GM19023 (cell line): Measurements from ENCODE around the gene INPP4A.

Experiments
- ATAC-seq: cut with Tn5 transposase; IDR thresholded peaks from one replicate; pipeline ENCODE4 v1.9.1; 2021; ENCODE audit warnings: mild to moderate bottlenecking, moderate library complexity; ENCODE audit not compliant: unreplicated experiment

INPP4A gene

DNA sequence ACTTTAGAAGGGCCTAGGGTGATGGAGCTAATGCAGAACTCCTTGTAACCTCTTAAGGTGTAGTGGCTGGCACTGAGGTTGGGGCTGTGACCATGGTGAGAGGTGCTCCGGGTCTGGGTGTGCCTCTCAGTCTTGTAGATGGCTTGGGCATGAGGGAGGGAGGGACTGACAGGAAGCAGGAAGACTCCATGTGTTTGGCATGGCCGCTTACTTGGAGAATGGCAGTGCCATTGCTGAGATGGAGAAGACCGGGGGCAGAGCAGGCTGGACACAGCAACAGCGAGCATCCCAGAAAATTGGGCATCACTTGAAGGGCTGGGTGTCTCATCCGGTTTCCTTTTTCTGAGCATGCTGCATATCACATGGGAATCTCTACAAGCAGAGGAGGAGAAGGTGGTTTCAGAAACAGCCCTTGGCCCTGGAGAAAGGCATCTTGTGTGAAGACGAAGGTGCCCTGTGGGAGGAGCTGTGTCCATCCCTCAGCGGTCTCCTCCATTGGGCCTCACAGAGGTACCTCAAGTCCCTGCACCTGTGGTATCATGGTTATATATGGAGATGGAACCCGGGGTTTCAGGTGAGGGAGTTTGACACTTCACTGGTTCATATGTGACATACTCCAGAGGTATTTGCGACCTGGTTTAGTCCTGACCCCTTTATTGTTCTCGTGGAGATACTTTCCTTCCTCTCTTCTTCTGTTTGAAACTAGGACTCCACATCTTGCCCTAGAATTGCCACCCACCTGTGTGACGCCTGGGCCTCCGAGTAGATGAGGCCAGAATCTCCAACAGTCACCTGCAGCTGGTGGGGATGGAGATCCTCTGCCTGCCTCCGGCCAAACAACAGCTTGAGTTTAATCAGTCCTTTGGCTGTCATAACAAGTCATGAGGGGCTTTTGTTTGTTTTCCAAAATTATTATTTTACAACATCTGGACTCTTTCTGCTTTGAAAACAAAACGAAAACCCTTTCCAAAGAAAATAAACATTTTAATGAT, 45.6 kb downstream of the INPP4A start:
- no peak for ATAC-seq

DNA sequence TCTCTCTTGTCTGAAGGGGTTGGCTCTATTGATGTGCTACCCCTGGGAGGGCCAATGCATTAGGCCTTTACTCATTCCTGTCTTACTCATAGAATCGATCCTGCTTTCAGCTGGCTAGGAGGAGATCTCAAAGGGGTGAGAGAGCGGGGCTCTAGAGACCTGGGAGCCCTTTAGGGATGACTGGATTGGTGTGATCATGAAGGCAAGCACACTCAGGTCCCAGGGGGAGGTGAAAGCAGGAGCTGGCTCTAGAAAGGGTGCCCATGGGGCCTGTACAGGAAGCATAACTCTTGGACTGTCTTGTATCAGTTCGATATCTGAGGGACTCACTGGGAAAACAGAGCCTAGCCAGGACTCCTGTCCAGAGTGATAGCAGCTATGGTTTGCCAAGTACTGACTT, 47.8 kb downstream of the INPP4A start:
- ATAC-seq, result no peak

DNA sequence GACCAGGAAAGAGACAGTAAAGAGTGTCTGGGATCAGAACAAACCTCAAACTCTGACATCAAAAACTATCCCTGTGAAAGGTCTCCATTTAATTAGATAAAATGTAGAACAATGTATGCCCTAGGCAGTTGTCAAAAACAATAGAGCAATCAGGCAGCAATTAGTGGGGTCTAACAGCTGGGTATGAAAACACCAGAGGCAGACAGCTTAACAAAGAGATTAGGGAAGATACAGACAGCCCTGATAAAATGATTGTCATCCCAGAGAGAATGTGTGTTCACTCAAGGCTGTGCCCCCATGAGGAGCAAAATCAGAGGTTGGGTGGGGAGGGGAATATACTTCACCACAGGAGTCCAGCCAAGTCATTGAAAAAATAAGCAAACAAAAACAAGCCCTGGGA, 50.0 kb downstream of the INPP4A start:
- ATAC-seq, result no peak

DNA sequence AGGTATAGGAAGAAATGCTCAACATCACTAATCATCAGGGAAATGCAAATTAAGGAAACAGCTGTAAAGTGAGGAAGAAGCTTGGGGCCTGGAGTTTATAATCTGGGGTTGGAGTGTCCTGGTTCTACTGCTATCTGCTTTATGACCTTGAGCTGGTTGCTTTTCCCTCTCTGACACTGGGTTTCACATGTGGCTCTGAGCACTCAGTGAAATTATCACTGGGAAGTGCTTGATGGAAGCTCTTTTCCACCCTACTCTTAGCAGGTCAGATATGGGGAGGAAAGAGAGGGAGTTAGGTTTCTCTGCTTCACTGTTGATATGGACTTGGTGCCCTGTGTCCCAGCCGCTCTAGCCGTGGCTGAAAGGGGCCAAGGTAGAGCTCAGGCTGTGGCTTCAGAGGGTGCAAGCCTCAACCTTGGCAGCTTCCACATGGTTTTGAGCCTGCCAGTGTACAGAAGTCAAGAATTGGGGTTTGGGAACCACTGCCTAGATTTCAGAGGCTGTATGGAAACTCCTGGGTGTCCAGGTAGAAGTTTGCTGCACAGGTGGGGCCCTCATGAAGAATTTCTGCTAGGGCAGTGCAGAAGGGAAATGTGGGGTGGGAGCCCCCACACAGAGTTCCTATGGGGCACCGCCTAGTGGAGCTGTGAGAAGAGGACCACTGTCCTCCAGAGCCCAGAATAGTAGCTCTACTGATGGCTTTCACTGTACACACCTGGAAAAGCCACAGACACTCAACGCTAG, 52.3 kb downstream of the INPP4A start:
- no peak for ATAC-seq

DNA sequence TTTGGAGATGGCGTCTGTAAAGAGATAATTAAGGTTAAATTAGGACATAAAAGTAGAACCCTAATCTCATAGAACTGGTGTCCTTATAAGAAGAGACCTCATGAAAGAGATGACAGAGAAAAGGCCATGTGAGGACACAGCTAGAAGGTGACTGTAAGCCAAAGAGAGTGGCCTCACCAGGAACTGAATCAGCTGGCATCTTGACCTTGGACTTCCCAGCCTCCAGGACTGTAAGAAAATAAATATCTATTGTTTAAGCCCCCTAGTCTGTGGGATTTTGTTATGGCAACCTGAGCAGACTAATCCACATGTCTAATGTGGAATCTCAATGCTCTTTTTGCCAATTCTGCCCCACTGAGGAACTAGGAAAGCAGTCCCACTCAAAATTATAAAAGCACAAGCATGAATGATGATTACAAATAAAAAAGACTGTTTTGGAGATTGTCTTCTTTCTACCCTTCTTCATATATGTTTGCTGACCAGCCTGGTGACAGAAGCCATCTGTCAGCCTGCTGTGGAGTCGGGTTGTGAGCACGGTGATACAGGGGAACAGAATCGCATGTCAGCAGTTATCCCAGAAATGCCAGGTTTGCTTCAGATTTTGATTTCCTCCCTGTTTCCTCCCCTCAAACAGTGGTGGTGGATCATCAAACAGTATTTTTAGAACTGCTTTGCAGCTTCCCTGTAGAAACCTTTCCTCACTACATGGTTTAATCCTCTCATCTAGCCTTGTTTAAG, 54.2 kb downstream of the INPP4A start:
- no peak for ATAC-seq

DNA sequence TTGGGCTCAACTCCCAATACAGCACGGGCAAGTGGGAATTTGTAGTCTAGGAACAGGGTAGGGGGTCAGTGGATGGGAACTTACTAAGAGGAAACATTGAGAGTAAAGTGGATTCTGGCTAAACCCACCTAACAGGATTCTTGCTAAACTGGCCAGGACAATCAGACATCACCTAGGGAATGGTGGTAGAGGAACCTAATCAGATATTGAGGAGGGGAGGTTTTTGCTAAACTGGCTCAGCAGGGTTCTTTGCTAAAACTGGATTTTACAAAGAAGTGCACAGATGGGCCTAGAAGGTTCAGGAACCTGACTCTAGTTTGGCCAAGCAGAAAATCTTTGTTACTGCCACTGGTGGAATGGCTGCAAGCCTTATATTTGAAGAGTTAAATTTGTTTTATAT, 55.9 kb downstream of the INPP4A start:
- ATAC-seq, result no peak

DNA sequence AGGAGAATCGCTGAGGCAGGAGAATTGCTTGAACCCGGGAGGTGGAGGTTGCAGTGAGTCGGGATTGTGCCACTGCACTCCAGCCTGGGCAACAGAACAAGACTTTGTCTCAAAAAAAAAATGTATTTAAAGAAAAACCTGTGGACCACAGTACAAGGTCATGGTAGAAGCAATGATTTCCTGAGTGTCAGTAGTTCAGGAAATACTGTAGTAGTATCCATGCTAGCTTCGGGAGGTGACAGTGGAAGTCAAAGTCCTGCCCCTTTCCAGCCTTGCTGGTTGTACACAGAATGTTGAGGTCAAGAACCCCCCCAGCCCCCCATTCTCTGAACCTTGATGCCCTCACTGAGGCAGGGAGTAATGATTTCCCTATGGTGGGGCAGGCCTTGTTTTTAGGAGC, 56.6 kb downstream of the INPP4A start:
- no peak for ATAC-seq

DNA sequence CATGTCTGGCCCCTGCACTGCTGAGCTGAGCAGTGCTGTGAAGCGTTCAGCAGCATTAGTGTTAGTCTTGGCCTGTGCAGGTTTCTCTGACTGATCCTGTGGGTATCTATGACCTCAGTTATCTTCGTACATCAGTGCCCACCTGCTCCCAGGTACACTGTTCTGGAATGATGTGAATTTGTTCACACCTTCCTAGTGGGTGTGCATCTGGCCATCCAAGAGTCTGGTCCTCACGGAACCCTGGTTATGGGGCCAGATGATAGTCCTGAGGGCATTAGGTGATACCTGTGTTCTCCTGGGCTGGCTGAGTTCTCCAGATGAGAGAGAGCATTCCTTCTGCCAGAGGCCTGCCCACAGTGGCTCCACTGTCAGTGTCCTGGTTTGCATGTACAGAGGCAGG, 57.2 kb downstream of the INPP4A start:
- ATAC-seq, result no peak

DNA sequence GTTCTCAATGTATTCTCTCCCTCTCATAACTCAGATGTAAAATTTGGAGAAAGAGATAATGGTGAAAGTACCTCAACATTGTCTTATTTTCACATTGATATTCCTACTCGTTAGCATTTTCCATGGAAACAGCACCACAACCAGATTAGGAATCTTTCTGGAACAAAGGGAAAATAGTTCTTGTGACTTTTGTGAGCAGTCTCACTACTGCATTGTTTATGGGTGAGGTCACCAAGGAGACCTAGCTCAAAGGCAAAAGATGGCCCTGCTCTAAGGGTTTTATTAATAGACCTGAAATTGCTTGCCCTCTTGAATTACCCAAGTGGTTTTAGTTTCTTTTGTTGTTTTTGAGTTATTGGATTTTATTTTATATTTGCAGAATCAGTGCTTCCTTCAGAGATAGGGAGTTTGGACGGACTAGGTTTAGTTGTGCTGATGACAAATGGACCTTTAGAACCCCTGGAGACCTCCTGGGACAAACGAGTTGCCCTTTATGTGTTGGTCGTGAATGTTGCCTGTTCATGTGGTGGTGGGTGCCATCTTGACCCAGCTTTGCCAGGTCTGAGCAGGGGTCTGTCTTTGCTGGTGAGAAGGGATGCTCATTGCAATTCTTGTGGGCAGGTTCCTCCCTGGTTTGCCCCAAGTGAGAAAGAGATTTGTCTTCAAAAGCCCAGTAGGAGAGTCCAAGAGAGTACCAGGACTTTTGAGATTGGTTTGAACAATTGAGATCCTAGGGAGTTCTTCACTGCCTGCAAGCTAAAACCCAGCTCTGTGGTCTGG, 58.1 kb downstream of the INPP4A start:
- ATAC-seq, result no peak

DNA sequence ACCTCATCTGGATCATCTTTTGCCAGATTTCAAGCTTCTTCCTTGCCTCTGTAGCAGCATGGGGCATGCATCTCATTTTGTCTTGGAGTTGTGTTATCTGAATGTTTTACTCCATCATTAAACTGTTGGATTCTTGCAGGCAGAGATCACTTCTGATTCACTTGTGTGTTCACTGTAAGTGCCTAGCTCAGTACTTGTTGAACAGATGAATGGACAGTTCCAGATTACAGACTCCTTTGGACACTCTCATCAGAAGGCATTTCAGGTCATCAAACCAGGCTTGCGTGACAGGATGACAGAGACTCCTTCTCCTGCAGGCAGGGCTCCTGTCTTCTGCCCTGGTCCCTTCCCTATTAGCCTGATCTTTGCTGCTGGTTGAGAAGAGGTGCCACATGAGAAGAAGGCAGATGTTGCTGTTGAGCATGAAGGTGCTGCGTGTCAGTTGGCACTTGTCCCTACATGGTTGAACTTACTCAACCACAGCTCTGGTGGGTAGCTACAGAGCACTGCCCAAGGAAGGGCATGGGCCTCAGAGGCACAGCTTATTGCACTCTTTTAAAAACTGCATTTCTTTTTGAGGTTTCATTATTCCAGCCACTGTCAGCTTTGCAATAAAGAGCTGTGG, 58.9 kb downstream of the INPP4A start:
- no peak for ATAC-seq

DNA sequence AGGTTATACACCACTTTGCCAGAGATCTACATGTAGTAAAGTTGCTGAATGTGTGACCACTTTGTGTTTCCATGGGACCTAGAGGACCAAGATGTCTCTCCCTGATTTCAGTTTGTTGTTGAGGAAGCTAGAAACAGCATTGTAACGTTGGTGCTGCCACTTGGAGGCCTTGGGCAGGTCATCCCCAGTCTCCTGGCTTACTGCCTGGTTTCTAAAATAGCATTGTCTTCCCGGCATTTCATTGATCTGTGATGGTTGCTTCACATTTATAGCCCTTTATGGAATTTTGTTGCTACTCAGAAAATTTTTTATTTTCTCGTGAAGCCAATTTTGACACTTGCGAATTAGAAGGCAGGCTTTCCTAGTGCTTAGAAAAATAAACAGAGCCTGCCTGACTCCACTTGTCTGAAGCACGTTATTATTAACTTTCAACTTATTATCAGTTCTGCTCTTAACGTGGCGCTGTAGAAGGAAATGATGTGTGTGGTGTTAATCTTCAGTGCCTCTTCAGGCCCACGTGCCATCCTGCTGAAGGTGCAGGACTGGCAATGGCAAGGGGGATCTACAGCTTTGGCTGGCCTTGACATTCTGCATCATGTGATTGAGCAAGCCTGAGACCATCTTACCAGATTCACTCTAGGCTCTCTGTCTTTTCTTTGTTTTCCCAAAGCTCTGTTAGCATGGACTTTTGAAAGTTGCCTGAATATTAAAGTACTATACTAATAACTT, 59.9 kb downstream of the INPP4A start:
- ATAC-seq, result no peak

DNA sequence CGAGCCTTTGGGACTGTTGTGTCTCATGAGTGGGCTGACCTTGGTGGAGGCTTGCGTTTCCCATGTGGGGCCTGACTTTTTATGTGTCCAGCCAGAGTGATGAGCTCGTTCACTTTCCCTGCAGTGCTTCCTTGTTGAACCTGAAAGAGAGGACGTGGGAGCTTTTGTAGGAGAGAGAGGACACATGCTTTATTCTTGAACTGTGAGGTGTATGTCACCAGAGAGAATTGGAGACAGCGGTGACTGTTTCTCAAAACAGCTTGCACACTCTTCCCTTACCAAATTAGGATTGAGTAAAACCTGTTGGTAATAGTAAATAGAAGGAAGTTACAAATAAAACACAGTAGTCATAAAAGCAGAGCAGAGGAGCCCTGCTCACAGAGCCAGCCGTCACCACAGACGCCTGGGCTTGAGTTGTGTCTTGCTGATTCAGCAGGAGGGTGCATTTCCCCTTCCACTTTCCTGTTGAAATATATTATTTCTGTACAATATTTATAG, 60.7 kb downstream of the INPP4A start:
- no peak for ATAC-seq

DNA sequence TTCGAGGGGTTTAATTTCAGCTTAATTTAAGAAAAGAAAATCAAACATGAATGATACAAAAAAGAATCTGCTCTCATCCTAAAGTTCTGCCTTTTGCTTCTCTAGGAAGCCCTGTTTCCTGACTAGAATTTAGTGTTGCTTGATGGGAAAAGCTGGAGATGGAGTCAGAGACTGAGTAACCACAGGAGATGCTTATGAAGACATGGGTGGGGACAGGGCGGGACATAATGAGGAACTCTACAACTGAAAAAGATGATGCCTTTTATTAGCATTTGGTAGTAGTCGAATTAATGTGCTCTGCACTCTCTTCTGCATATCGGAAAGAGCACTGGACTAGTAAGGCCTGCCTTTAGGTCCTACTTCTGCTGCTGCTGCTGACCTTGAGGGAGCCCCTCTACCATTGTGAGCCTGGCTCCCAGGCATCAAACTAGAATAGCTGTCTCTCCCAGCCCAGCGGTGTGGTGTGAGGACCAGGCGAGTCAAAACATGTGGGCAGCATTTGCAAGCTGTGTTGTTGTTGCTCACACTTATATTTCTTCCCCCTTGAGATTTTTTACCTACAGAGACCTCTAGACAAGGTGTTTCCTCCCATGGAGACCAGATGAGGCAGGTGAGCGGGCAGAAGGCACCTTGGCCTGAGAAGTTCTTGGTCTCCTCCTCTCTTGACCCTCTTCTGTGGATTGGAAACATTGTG, 61.5 kb downstream of the INPP4A start:
- ATAC-seq, result no peak

DNA sequence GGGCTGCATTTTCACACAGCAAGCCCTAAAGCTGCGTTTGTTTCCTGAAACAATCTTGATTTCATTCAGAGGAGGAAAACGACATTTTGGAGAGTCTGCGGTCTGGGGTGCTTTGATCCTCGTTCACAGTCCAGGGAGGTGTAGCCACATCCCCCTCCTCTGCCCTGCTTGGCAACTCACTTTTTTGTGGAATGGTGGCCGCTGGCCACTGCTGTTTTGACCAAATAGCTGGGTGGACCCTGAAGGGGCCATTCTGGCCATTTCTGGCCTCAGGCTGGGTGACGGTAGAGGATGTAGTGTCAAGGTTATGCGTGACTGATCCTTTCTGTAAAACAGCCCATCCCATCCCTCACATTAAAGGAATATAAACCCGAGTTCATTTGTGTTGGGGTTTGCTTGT, 62.2 kb downstream of the INPP4A start:
- no peak for ATAC-seq

DNA sequence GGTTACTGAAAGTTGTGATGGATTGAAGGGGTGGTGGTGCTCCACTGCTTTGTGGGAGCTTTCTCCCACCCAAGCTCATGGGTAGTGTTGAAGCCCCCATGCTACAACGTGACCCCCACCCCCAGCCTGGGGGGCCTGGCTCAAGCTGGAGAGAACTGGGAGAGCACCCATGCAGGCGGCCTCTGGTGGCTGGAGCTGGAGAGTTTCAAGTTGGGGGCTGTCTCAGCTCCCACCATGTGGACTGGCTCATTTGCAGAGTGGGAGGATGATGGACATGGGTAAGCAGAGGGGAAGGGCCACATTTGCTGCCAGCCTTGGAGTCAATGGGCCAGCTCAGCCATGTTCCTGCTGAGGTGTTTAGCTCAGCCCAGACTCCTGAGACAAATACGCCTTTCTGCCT, 62.8 kb downstream of the INPP4A start:
- ATAC-seq, result no peak

DNA sequence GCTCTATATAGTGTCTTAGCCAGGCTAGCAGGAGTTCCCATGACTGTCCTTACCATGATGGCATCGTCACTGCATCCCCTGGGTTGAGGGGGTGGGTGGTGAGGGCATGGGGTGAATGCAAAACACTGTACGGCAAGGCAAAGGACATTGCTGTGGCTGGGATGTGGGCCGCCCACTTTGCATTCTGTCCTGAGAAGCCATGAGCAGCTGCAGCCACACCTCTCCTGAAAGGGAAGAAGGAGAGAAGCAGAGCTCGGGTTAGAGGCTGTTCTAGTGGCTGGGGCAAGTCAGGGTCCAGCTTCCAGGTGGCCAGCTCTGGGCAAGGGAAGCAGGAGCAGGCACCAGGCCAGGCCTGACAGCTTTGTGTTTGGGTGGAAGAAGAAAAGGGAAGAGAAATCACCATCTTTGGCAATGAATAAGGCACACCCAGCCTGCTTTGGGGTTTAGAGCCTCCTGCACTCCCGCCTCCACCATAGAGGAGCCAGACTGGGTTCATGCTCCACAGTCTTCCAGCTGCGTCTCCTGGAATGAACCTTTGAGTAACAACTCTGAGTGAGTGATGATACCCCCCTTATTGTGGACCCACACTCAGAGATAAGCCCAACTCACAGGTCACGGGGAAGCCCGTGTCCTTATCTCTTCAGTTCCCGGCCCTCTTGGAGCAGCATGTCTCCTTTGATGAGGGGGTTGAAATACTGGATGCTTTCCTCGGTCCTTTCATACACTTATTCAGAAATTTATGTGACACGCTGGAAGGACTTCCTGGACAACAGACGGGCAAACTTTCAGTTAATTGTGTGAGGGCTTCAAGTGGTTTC, 63.4 kb downstream of the INPP4A start:
- no peak for ATAC-seq

DNA sequence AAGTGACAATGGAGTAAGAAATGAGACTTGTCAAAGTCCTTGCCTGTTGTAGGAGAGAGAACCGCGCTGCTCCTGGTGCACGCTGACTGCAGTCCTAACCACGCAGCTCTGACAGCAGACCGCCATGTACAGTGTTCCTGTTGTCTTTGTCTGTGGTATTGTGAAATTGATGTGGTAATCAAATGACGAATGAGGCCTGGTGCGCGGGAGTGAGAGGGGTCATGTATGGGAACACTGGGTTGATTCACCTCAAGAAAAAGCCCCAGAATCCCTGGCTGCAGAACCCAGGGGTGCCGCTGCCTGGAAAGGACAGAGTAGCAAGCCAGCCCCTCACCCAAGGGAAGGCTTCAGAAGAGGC, 64.0 kb downstream of the INPP4A start:
- ATAC-seq, result no peak
